Measurements from ENCODE around the gene CCDC33. TPM values are rescaled to one million over a fixed set of nuclear protein-coding genes. Genes with fewer than 3 reads are reported as not detected.

Gene CCDC33
- polyA plus RNA-seq, 1 experiment: not detected

- DNase-seq (ENCODE audit: low read depth, low spot score): no peak
- H3K4me3 ChIP-seq (ENCODE audit: low read depth, low read length): no peak overlapping the region
- peaks cover 59% of the 10 kb centered on the region for H3K27me3 ChIP-seq (ENCODE audit: control insufficient read depth, insufficient read depth, low read length)
- TF ChIP-seq CTCF (IDR thresholded peaks at IDR 0.05; ENCODE audit: low read depth, low read length): no peak
- H3K9me3 ChIP-seq (ENCODE audit: control insufficient read depth, insufficient read depth, low read length): no peaks in the 10 kb centered on the region
- ChIA-PET CTCF (interaction anchor here (0.6 to 0.7 kb wide), 2 partner anchors 80 to 822 kb away, joined by 4 to 6 read pairs; no protein-coding TSS in a partner anchor), POLR2A (no interaction called here)
- no peak overlapping the region for H3K27ac ChIP-seq (ENCODE audit: low read depth, low read length)
Measured at GRCh38 chr15:74226761-74227540, 9.2 kb upstream of the CCDC33 start.

GRCh38 chr15:74227968-74228722 is 8.0 kb upstream of the CCDC33 start:
- no peaks in the 10 kb centered on the region for H3K9me3 ChIP-seq (ENCODE audit: control insufficient read depth, insufficient read depth, low read length)
- H3K27ac ChIP-seq (ENCODE audit: low read depth, low read length): no peak overlapping the region
- ChIA-PET CTCF (interaction anchor here (0.5 kb wide), 1 partner anchor 263 kb away, joined by 4 read pairs; no protein-coding TSS in a partner anchor), POLR2A (no interaction called here)
- peaks cover 51% of the 10 kb centered on the region for H3K27me3 ChIP-seq (ENCODE audit: control insufficient read depth, insufficient read depth, low read length)
- DNase-seq (ENCODE audit: low read depth, low spot score): no peak
- H3K4me3 ChIP-seq (ENCODE audit: low read depth, low read length): no peak overlapping the region
- no peak for TF ChIP-seq CTCF (IDR thresholded peaks at IDR 0.05; ENCODE audit: low read depth, low read length)

- no peak for TF ChIP-seq CTCF (IDR thresholded peaks at IDR 0.05; ENCODE audit: low read depth, low read length)
- DNase-seq (ENCODE audit: low read depth, low spot score): no peak
- CTCF ChIA-PET: no interaction called here
- H3K4me3 ChIP-seq (ENCODE audit: low read depth, low read length): no peak overlapping the region
- POLR2A ChIA-PET: no interaction called here
- H3K27me3 ChIP-seq (ENCODE audit: control insufficient read depth, insufficient read depth, low read length): peaks cover 48% of the 10 kb centered on the region
- H3K9me3 ChIP-seq (ENCODE audit: control insufficient read depth, insufficient read depth, low read length): no peaks in the 10 kb centered on the region
- H3K27ac ChIP-seq (ENCODE audit: low read depth, low read length): no peak overlapping the region
Measured at GRCh38 chr15:74228723-74229081, 7.4 kb upstream of the CCDC33 start.

GRCh38 chr15:74229686-74230085 is 6.4 kb upstream of the CCDC33 start:
- no peak for TF ChIP-seq CTCF (IDR thresholded peaks at IDR 0.05; ENCODE audit: low read depth, low read length)
- Histone ChIP-seq H3K27ac (ENCODE audit: low read depth, low read length) (no peak overlapping the region), H3K27me3 (ENCODE audit: control insufficient read depth, insufficient read depth, low read length) (peaks cover 44% of the 10 kb centered on the region), H3K4me3 (ENCODE audit: low read depth, low read length) (no peak overlapping the region), H3K9me3 (ENCODE audit: control insufficient read depth, insufficient read depth, low read length) (no peaks in the 10 kb centered on the region)
- ChIA-PET CTCF (no interaction called here), POLR2A (no interaction called here)
- no peak for DNase-seq (ENCODE audit: low read depth, low spot score)

- Histone ChIP-seq H3K27me3 (ENCODE audit: control insufficient read depth, insufficient read depth, low read length) (peaks cover 43% of the 10 kb centered on the region), H3K27ac (ENCODE audit: low read depth, low read length) (no peak overlapping the region), H3K9me3 (ENCODE audit: control insufficient read depth, insufficient read depth, low read length) (no peaks in the 10 kb centered on the region), H3K4me3 (ENCODE audit: low read depth, low read length) (no peak overlapping the region)
- ChIA-PET CTCF (no interaction called here), POLR2A (no interaction called here)
- TF ChIP-seq CTCF (IDR thresholded peaks at IDR 0.05; ENCODE audit: low read depth, low read length): no peak
- no peak for DNase-seq (ENCODE audit: low read depth, low spot score)
Measured at GRCh38 chr15:74231475-74231874, 4.7 kb upstream of the CCDC33 start.

Measured in AG04450 (cell line).